CD4-positive, alpha-beta T cell treated with Interleukin-2 at 100 ng/mL for 4 hours (primary cell): ENCODE data around the gene BCAS3.
"Not testable (repeated sequence)": the region's sequence is repeated elsewhere in the genome, so short reads cannot be mapped to it uniquely, and the experiment has no call there.

Source experiments
- DNase-seq: peaks from one replicate; pipeline ENCODE4 v3.0.0-alpha.2; 2020; ENCODE audit warnings: low spot score

The BCAS3 gene

DNA sequence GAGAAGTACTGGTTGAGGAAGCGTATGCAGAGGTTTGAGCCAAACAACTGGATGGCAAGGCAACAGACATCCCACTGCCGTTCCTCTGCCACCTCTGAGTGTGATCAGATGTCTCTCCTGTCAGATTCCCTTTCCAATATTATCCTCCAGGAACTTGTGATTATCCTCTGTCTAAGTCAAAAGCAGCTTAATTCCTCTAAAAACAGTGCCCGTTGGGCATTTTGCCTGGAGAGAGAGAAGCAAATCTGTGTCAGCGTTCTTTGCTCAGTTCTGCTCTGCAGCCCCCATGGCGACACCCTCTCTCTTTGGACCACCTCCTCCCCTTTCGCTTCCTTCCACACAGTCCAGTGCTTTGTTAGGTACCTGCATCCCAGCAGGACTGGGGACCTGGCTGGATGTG, 665.9 kb downstream of the BCAS3 start:
- no peak for DNase-seq

DNA sequence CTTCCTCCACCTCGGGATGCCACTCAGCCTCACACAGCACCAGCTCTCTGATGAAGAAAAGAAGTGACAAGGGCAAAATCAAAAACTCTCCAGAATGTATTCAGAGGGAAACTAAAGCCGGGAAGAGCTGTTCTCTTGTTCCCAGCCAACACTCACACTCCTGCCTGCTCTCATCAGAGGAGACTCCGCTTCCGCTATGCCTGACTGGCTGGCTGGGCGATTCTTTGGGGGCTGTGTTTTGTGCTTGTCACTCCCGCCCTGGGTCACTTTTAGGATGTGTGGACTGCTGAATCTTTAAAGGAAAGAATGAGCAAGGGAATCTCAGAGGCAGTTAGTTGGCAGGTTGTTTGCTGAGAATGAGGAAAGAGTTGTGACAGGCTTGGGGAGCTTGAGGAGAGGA, 667.4 kb downstream of the BCAS3 start:
- no peak for DNase-seq

DNA sequence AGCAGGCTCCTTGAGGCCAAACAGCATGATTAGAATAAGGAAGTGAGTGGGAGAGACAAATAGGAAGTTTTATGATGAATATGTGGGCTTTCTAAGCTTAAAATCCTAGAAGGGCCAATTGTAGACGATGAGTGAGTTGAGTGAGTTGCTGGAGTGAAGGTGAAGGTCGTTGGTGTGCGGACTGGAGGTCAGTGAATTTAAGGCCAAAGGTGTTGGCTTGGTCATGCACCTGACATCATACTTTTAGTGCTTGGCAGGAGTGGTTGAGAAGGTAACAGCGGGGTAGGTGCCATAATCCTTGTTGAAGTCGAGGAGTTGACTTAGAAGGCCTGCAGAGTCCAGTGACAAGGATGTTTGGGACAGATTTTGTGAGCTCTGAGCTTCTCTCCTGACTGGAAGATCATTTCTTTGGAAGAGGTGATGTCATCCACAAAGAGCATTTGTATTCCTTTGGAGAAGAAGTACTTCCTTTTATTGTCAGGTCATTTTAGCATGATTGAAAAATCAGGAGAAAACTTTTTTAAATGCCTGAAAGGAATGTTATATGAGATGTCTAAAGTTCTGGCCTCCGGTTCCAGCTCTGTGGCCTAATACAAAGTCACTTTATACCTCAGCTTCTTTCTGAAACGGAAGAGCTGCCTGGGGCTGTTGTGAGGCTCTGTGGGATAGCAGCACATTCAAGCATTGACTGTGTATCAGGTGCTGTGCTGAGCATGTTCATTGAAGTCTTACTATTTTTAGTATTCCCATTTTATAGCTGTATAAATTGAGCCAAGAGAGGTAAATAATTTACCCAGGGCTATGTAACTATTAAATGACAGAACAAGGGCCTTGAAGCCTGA, 668.4 kb downstream of the BCAS3 start:
- no peak for DNase-seq

DNA sequence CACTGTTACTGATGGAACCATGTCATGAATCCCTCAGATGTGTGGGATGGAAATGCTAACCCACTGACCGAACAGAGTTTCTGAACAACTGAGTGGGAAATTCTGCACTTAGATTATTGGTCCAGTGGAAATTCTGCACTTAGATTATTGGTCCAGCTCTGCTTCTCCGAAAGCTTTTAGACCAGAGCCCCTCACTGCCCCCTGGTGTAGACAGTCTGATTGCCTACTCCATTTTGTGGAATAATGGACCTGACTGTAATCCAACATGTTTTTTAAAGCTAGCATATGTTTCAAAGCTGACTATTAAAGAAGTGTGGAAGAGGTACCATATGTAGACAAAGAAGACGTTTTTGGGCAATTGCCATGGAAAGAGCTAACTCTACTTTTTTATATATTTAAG, 671.7 kb downstream of the BCAS3 start:
- DNase-seq, result no peak

DNA sequence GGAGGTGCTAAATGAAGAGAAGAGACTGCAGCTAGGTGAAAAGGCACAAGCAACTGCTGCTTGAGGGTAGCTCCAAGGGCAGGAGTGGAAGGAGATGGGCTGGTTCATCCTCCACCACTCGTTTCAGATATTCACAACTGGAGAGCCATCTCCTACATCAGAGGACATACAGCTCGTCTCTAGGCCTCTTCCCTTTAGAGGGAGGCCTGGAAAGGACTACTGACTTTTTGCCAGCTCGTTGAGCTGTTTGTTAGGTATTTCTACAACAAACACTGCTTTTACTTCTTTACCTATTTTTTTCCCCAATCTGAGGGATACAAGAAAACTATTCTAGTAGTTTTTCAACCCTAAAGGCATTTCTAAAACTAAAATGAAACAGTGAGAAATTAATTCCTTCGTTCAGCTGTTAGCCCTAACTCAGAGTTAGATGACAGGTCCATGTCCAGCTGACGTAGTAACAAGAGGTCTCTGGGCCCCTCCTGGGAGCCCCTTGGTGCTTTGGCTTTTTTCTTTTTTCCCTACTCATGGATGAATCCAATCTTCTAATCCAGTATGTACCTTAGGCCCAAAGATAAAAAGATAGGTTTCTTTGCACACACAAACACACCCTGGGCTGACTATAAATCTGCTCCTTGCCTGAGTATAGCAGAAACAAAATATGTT, 674.2 kb downstream of the BCAS3 start:
- no peak for DNase-seq

DNA sequence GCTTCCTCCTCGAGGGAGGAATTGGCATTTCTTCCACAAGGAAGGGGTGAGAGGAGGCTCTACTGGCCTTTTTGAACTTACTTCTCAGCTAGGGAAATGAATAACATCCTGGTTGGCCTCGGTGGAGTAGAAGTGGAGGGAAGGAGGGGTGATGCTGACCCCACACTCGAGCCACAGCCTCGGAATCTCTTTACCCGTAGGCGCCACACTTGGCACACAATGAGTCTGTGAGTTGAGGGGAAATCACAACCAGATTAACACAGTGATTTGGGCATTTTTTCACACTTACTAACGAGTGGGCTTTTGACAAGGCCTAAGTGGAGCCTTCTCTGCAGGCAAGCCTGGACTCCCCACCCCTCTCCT, 674.7 kb downstream of the BCAS3 start:
- DNase-seq, result no peak

DNA sequence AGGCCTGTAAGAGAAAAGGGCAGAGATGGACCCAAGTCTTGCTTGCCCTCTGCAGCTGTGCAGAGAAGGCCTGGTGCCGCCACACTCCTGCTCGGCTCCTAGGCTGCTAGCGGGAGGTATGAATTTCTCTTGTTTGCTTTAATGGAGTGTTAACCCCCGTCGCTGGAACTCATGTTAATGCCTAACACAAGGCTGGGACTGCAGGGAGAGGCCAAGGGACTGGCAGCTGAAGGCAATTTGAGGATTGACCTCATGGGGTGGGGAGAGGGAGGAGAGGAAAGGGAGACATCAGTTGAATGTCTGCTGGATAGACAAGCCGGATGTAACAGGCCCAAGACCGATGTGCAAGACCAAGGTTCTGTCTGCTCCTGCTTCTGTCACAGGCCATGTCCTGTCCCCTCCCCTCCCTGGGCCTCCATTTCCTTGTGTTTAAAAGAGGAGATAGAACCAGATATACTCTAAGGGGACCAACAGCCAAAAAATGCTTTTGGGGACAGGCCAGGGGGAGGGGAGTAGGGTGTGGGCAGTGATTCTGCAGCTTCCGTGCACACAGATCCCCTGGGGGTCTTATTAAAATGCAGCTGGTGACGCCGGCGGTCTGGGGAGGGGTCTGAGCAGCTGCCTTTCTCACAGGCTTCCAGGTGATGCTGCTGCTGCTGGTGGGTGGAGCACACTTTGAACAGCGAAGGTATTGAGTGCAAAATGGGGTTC, 675.3 kb downstream of the BCAS3 start:
- DNase-seq, result no peak

DNA sequence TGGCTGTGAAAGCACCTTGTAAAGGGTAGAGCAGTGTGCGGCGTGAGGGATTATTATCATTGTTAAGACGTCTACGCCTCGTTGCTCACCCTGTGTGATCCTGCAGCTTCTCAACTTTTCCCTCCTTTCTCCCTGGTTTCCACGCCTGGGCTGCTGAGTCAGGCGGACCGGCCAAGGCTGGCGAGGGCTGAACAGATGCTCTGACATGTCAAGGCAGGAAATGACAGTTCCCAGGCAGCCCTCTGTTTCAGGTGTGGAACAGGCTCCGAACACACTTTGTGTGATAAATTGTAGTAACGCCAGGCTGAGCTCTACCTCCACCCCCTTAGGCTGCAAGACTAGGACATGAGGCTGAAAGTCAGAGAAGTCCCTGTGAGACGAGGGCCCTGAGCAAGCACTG, 676.0 kb downstream of the BCAS3 start:
- DNase-seq, result no peak

DNA sequence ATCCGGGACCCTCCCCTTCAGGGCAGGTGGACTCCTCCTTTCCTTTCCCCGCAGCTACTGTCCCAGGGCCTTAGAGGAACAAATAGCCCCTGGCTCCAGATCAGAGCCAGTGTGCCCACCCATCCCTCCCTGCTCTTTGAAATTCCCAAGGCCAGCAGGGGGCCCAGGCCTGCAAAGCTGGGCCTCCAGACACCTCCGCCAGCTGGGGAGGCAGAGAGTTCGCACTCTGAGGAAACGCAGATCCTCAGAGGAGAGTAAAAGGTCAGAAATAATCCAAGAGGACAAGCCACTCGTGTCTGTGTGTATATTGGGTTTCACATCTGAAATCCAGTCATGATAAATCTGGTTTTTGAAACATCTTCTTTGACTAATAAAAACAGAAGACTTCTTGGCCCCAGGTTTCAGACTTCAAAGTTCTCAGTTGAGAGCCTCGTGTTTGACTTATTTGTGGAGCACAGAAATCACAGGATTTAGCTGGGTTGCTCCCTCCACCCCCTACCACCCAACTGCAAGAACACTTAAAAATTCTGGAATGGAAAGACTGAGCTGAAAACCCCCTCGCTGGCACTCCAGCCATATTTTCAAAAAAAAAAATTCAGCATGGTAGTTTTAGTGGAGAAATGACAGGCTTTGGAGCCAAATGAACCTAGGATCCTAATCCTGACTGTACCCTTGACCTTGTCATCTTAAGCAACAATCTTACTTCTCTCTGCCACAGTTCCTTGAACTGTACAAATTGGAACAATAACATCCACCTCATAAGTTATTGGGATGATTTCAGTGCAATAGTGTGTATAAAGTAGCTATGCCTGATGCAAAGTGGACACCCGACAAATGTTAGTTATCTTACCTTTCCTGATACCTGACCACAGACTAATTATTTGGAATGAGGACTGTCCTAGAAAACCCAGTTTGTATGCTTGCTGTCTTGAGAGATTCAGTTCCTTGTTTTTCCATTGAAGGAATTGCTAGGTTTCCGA, 677.5 kb downstream of the BCAS3 start:
- no peak for DNase-seq

DNA sequence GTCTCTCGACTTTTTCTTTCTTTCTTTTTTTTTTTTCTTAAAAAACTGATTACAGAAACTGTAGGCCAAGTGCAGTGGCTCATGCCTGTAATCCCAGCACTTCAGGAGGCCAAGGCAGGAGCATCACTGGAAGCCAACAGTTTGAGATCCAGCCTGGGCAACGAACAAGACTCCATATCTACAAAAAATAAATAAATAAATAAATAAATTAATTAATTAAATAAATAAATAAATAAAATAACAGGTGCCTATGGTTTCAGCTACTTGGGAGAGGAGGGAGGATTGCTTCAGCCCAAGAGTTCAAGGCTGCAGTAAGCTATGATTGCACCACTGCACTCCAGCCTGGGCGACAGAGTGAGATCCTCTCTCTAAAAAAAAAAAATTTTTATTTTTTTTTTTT, 679.4 kb downstream of the BCAS3 start:
- DNase-seq, result not testable (repeated sequence)

DNA sequence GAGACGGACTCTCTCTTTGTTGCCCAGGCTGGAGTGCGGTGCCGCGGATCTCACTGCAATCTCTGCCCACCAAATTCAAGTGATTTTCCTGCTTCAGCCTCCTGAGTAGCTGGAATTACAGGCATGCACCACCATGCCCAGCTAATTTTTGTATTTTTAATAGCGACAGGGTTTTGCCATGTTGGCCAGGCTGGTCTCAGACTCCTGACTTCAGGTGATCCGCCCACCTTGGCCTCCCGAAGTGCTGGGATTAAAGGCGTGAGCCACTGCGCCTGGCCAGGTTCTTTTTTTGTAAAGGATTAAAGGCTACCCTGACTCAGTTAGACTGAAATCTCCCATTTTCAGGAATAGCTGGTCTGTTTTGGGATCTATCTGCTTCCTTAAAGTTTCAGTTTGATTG, 681.9 kb downstream of the BCAS3 start:
- DNase-seq, result not testable (repeated sequence)

DNA sequence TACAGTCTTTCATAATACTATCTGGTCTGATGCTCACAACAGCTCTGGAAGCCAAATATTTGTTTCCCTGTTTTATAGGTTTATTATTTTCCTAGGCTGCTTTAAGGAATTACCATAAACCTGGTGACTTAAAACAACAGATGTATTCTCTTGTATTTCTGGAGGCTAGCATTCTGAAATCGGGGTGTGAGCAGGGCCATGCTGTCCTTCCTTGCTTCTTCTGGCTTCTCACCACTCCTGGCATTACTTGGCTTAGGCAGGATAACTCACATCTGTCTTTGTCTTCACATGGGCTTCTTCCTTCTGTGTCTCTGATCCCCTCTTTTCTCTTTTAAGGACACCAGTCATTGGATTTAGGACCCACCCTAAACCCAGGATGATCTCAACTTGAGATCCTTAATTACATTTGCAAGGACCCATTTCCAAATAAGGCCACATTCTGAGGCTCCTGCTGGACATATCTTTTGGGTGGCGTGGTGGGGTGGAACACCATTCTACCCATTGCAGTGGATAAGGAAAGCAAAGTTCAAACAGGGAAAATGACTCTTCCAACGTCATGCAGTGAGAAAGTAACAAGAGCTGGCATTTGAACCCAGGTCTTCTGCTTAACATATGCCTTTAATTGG, 682.8 kb downstream of the BCAS3 start:
- DNase-seq, result no peak

DNA sequence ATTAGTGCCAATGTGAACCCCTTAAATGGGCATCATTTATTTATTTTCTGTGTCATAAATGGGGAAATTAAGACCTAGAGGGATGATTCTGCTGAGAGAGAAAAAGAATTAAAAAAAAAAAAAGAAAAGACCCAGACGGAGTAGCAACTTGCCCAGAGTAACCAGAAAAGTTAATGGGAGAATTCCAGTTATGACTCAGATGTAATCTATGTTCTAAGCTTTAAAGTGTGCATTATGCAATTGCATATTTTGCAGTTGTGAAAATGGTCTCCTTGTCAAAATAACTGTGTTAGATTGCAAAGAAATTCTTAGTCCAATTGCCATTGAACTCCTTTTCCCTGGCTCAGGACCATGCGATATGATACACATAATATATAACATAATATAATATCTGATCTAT, 683.4 kb downstream of the BCAS3 start:
- no peak for DNase-seq

DNA sequence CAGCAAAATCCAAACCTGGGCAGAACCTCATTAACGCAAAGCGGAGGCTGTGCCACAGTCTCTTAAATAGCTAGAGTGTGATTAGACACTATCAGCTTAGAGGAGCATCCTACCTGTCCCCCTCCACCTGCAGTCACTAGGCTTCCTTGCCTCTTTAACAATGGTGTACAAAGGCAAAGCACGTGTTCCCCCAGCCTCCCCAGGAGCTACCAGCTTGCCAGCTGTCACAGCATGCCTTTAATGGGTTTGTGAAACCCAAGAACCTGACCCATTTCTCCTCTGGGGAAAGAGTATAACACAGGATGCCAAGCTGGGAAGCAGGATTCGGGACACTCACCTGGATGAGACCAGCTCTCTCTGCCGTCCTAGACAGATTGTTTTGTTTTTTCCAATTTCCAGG, 684.7 kb downstream of the BCAS3 start:
- no peak for DNase-seq

DNA sequence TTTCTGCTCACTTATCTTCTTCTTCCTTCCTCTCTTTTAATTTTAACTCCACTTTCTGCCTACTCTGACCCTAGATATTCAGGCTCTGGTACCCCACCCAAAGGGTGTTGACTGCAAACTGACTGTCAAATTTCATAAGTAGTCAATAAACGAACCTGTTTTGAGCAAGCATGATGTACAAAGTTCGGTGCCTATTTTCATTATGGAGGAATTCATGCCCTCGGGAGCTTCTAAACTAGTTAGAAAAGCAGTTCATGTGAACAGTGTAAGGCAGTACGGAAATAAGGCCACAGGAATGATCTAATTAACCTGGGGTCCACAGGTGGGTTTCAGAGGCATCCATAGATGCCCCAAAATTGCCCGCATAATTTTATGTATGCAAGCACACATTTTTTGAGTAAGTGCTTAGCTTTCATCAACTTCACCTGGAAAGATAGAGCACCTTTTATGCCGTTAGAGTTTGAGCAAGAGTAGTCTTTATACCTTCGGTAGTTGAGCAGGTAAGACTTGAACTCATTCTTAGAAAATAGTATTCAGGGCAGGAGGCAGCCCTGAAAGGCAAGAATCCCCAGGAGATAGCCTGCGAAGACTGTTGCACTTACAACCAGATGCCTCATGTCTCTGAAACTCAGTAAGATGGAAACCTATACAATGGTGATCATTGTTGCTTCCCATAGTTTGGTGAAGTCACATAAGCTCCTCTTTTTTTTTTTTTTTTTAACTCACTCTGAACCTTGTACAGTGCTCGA, 685.4 kb downstream of the BCAS3 start:
- DNase-seq, result no peak

DNA sequence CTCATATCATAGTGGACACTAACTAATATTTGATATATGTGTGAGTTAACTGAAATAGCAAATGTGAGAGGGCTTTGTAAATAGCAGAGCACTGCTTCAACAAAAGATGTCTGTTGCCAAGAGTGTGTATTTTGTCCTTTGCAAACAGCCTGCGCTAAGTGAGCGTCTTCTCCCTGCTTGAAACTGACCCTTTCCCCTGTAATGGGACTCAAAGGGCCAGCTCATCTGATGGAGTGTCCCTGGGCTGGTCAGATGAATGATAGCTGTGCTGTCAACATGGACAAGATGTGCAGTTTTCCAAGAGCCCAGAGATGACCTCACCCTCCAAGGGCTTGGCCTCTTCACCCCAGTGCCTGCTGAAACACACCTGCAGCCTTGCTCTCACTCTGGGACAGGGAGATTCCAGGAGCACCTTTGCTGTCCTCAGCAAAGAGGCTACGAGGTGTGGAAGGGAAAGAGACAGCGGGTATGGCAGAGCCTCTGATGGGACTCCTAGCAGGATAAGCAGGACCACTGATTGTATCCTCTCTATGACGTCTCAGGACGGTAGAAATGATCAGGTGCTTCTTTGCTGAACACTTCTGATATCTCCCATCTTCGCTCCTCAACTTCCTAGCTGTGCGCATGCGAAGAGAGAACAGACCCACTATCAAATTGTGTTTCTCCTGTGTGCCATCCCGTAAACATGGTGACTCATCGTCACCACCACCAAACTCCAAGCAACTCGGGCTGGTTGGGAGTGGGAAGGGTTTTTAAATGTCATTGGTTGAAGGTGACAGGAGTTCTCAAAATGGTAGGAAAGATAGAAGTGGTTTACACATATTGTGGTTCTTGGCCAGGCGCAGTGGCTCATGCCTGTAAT, 686.2 kb downstream of the BCAS3 start:
- DNase-seq, result no peak

DNA sequence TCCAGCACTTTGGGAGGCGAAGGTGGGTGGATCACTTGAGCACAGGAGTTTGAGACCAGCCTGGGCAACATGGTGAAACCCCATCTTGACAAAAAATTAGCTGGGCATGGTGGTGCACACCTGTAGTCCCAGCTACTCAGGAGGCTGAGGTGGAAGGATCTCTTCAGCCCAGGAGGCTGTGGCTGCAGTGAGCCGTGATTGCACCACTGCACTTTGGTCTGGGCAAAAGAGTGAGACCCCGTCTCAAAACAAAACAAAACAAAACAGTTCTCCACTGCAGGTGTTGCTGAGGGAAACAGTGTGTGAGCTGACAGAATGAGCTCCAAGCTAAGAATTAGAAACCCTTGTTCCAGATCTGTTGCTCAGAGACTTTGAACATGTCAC, 686.8 kb downstream of the BCAS3 start:
- no peak for DNase-seq

DNA sequence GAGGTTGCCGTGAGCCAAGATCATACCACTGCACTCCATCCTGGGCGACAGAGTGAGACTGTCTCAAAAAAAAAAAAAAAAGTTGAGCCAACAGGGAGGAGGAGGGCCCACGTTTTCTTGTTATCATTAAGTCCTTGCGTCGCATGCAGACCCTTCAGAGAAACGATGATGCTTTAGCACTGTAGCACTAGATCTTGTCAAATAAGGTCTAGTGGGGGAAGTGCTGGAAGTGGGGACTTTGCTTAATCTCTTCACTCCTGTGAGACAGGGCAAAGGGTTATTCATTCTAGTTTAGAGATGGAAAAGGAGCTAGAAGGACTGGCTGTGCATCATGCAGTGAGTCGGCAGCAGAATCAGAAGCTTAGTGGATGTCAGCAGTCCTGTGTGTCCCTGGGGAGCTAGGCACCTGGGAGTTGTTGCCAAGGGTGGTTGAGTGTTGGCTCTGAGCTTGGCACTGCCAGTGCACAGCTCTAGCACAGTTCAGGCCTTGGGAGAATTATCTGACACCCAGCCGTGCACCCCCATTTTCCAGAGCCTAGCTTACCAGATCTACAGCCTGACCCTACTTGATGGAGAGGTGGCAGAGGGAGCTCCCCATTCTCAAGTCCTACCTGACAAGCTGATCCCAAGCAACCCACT, 688.5 kb downstream of the BCAS3 start:
- no peak for DNase-seq

DNA sequence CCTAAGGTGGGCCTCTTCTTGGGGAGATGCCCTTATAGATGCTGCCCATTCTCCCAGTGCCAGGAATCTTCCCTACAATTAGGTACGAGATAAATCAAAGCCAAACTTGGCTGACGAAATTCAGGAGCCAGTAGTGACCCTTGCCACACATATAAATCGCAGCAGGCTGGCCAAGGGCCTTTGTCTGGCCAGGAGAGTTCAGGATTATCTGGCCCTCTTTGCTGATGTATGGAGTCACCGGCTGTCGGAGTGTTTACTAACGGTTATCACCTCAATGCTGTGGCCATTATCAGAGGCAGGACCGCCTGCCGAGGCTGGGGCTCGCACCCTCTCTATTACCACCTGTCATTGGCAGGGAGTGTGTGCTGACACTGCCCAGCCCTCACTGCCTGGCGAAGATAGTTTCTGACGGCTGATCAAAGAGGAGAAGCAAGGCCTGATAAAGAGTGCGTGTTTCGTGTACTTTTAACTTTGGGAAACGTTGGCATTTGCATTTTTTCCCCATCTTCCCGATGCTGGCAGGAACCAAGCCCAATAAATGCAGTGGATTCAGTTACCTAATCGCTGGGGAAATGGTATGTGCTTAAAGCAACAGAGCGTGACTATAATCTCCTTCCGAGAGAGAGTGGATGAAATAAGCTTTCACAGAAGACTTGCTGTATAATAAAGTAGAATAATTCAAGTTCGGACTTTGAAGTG, 689.2 kb downstream of the BCAS3 start:
- no peak for DNase-seq
